MCF 10A (cell line): ENCODE measurements around the gene OR8K5. TPM values are rescaled to one million over a fixed set of nuclear protein-coding genes. Genes with fewer than 3 reads are reported as not detected.

Experiments
- BruUV-seq: library from RNA; stranded (reverse); fragments of 400-500 nt; replicated peaks from 2 replicates; lab custom pipeline; 2021; lab: Mats Ljungman, UMichigan
- CTCF ChIA-PET: fragments of 300-600 bp; sonication (Branson Sonifier 250); formaldehyde crosslinking; extraction: SDS; loops from one replicate; lab custom pipeline; 2021; ENCODE audit warnings: antibody characterized with exemption, inconsistent platforms; lab: Yijun Ruan, JAX
- POLR2A ChIA-PET: fragments of 300-600, 350-650 bp; sonication (Branson Sonifier 250); formaldehyde crosslinking; extraction: SDS; loops from one replicate; lab custom pipeline; 2020; ENCODE audit warnings: antibody characterized with exemption, inconsistent platforms; lab: Yijun Ruan, JAX
- DNase-seq: peaks from one replicate; pipeline ENCODE4 v3.0.0-alpha.2; 2018; ENCODE audit not compliant: unreplicated experiment
- H3K27ac Mint-ChIP-seq: one replicate; pipeline ENCODE4 v1.8.0; 2022; ENCODE audit warnings: mild to moderate bottlenecking, low read depth, mixed read lengths; ENCODE audit not compliant: unreplicated experiment
- H3K27me3 Mint-ChIP-seq: one replicate; pipeline ENCODE4 v1.8.0; 2022; ENCODE audit warnings: mixed read lengths; ENCODE audit not compliant: insufficient read depth, unreplicated experiment
- H3K36me3 Mint-ChIP-seq: one replicate; pipeline ENCODE4 v1.8.0; 2022; ENCODE audit warnings: mild to moderate bottlenecking, moderate library complexity, mixed read lengths; ENCODE audit not compliant: insufficient read depth, unreplicated experiment
- H3K4me1 Mint-ChIP-seq: one replicate; pipeline ENCODE4 v1.8.0; 2022; ENCODE audit warnings: mixed read lengths; ENCODE audit not compliant: insufficient read depth, unreplicated experiment
- H3K4me3 Mint-ChIP-seq: one replicate; pipeline ENCODE4 v1.8.0; 2022; ENCODE audit warnings: mild to moderate bottlenecking, moderate library complexity, mixed read lengths; ENCODE audit not compliant: unreplicated experiment
- H3K9me3 Mint-ChIP-seq: one replicate; pipeline ENCODE4 v1.8.0; 2022; ENCODE audit warnings: mixed read lengths; ENCODE audit not compliant: unreplicated experiment
- CTCF ChIP-seq: fragments of 200-600 bp; IDR thresholded peaks from one replicate; pipeline ENCODE4 v1.8.0; 2022; ENCODE audit warnings: antibody characterized with exemption, mild to moderate bottlenecking; ENCODE audit not compliant: unreplicated experiment
- intact Hi-C: fragments of 100-400 bp; cut with micrococcal nuclease; formaldehyde crosslinking; loops from 2 replicates; pipeline ENCODE4 v1.14.1; 2022
- total RNA-seq: library from RNA; stranded (reverse); gene quantifications from 2 replicates; pipeline ENCODE4 v1.2.3, GENCODE V29; 2022

Gene OR8K5
- total RNA-seq, 1 experiment from 2014 or later = not detected

- H3K9me3 Mint-ChIP-seq = peaks cover 8% of the 10 kb centered on the region
- H3K27me3 Mint-ChIP-seq = no peaks in the 10 kb centered on the region
- no peaks in the 10 kb centered on the region for H3K4me1 Mint-ChIP-seq
- DNase-seq = no peak
- ChIA-PET CTCF (no interaction called here), POLR2A (interaction anchor here (0.6 kb wide), 1 partner anchor 46 kb away, joined by 4 read pairs; no protein-coding TSS in a partner anchor)
- H3K27ac Mint-ChIP-seq = no peak within 1 kb of the TSS
- no peak within 1 kb of the TSS for H3K4me3 Mint-ChIP-seq
- H3K36me3 Mint-ChIP-seq = no peaks in the 10 kb centered on the region
- no peak for TF ChIP-seq CTCF
- intact Hi-C loops = no loop called here
- BruUV-seq = no TSS peak
Observed at GRCh38 chr11:56122073-56122472, 38.0 kb downstream of the OR8K5 start, which contains the start of gene OR8H3. TSS of gene OR8H3 (plus strand) at chr11:56122373. CDS start at chr11:56122373, 0 bp downstream.

Other genes starting within 250 kb of the OR8K5 start
- not detected in 2 replicates for gene OR5W2, start 245.7 kb downstream of the OR8K5 start, total RNA-seq
- not detected in 2 replicates for gene OR5I1, start 223.9 kb downstream of the OR8K5 start, total RNA-seq
- not detected in 2 replicates for gene OR10AG1, start 190.4 kb downstream of the OR8K5 start, total RNA-seq
- gene OR5F1, start 165.7 kb downstream of the OR8K5 start, total RNA-seq = not detected in 2 replicates
- not detected in 2 replicates for gene OR5AS1, start 132.7 kb downstream of the OR8K5 start, total RNA-seq
- gene OR8I2, start 67.0 kb downstream of the OR8K5 start, total RNA-seq = not detected in 2 replicates
- gene OR8H2, start 56.6 kb downstream of the OR8K5 start, total RNA-seq = not detected in 2 replicates
- not detected in 2 replicates for gene OR8H3, start 37.9 kb downstream of the OR8K5 start, total RNA-seq
- not detected in 2 replicates for gene OR8J3, start 20.1 kb downstream of the OR8K5 start, total RNA-seq
- not detected in 2 replicates for gene OR5J2, start 16.3 kb upstream of the OR8K5 start, total RNA-seq
- not detected in 2 replicates for gene OR5T2, start 73.9 kb upstream of the OR8K5 start, total RNA-seq
- not detected in 2 replicates for gene OR5T3, start 91.9 kb upstream of the OR8K5 start, total RNA-seq
- not detected in 2 replicates for gene OR5T1, start 113.8 kb upstream of the OR8K5 start, total RNA-seq
- not detected in 2 replicates for gene OR8H1, start 131.9 kb upstream of the OR8K5 start, total RNA-seq
- not detected in 2 replicates for gene OR8K3, start 154.8 kb upstream of the OR8K5 start, total RNA-seq
- gene OR8K1, start 185.7 kb upstream of the OR8K5 start, total RNA-seq = not detected in 2 replicates
- gene OR8J1, start 194.0 kb upstream of the OR8K5 start, total RNA-seq = not detected in 2 replicates
- not detected in 2 replicates for gene OR8U1, start 215.3 kb upstream of the OR8K5 start, total RNA-seq